SK-N-SH treated with all-trans-retinoic acid at 6 μM for 48 hours (cell line): ENCODE data around the gene AXIN1.

Experiments
- BACH2 ChIP-seq: fragments of 250-450 bp; sonication (Bioruptor Pico); IDR thresholded peaks from 2 replicates; pipeline ENCODE4 v1.9.0; 2021; ENCODE audit warnings: mild to moderate bottlenecking, borderline replicate concordance
- CSDC2 ChIP-seq: fragments of 250-450 bp; sonication (Bioruptor Pico); IDR thresholded peaks from 2 replicates; pipeline ENCODE4 v1.5.0; 2020; ENCODE audit warnings: mild to moderate bottlenecking, moderate library complexity
- GLIS3 ChIP-seq: fragments of 250-450 bp; sonication (Bioruptor Pico); IDR thresholded peaks from 2 replicates; pipeline ENCODE4 v1.5.0; 2020; ENCODE audit warnings: mild to moderate bottlenecking, moderate library complexity
- SNAI2 ChIP-seq: fragments of 250-450 bp; sonication (Bioruptor Pico); IDR thresholded peaks from 2 replicates; pipeline ENCODE4 v1.5.0; 2020; ENCODE audit warnings: mild to moderate bottlenecking, moderate library complexity
- TCF4 ChIP-seq: fragments of 250-450 bp; sonication (Bioruptor Pico); IDR thresholded peaks from 2 replicates; pipeline ENCODE4 v1.8.0; 2021; ENCODE audit warnings: mild to moderate bottlenecking, moderate library complexity, borderline replicate concordance
- TOX ChIP-seq: fragments of 250-450 bp; sonication (Bioruptor Pico); IDR thresholded peaks from 2 replicates; pipeline ENCODE4 v1.8.0; 2021; ENCODE audit warnings: mild to moderate bottlenecking, moderate library complexity, borderline replicate concordance
- ZC3H10 ChIP-seq: fragments of 250-450 bp; sonication (Bioruptor Pico); IDR thresholded peaks from 2 replicates; pipeline ENCODE4 v1.5.1; 2021; ENCODE audit warnings: mild to moderate bottlenecking, moderate library complexity
- ZFP3 ChIP-seq: fragments of 250-450 bp; sonication (Bioruptor Pico); IDR thresholded peaks from 2 replicates; pipeline ENCODE4 v1.5.0; 2020; ENCODE audit warnings: mild to moderate bottlenecking, moderate library complexity
- ZNF70 ChIP-seq: fragments of 450-650 bp; formaldehyde crosslinking; IDR thresholded peaks from 2 replicates; pipeline ENCODE4 v1.5.0; 2020; ENCODE audit warnings: mild to moderate bottlenecking, moderate library complexity
- ZNF8 ChIP-seq: fragments of 450-650 bp; formaldehyde crosslinking; IDR thresholded peaks from 2 replicates; pipeline ENCODE4 v1.5.0; 2020; ENCODE audit warnings: mild to moderate bottlenecking, moderate library complexity
- TF ChIP-seq, protein P1 (sequence below): fragments of 250-450 bp; sonication (Bioruptor Pico); IDR thresholded peaks from 2 replicates; pipeline ENCODE4 v1.5.1; 2021; ENCODE audit warnings: mild to moderate bottlenecking, moderate library complexity
- TF ChIP-seq, protein P2 (sequence below): fragments of 250-450 bp; sonication (Bioruptor Pico); IDR thresholded peaks from 2 replicates; pipeline ENCODE4 v1.8.0; 2020; ENCODE audit warnings: mild to moderate bottlenecking, moderate library complexity, borderline replicate concordance

Gene AXIN1

DNA sequence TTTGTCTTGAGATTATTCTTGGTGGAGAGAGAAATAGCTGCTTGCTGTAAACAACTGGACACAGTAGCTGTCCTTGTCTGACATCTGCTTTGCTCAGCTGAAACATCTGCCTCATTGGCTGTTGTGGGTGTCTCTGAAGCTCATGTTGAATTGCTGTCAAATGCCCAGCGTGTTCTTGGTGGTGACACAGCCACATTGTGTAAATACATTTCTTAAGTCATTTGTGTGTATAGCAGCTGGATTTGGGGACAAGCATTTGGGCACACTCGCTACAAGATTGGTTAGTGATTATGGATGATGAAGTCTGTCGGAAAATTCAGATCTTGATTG, 112.6 kb downstream of the AXIN1 start (continued):
- TF ChIP-seq, protein P1, sequence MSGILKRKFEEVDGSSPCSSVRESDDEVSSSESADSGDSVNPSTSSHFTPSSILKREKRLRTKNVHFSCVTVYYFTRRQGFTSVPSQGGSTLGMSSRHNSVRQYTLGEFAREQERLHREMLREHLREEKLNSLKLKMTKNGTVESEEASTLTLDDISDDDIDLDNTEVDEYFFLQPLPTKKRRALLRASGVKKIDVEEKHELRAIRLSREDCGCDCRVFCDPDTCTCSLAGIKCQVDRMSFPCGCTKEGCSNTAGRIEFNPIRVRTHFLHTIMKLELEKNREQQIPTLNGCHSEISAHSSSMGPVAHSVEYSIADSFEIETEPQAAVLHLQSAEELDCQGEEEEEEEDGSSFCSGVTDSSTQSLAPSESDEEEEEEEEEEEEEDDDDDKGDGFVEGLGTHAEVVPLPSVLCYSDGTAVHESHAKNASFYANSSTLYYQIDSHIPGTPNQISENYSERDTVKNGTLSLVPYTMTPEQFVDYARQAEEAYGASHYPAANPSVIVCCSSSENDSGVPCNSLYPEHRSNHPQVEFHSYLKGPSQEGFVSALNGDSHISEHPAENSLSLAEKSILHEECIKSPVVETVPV (CRISPR knock-in tag): no peak
- TF ChIP-seq TOX (no peak), ZNF8 (CRISPR knock-in tag) (no peak), ZC3H10 (CRISPR knock-in tag) (no peak), TCF4 (CRISPR knock-in tag) (no peak), CSDC2 (CRISPR knock-in tag) (no peak), ZFP3 (no peak), SNAI2 (CRISPR knock-in tag) (no peak), ZNF70 (no peak), BACH2 (no peak), GLIS3 (CRISPR knock-in tag) (no peak)
- TF ChIP-seq, protein P2, sequence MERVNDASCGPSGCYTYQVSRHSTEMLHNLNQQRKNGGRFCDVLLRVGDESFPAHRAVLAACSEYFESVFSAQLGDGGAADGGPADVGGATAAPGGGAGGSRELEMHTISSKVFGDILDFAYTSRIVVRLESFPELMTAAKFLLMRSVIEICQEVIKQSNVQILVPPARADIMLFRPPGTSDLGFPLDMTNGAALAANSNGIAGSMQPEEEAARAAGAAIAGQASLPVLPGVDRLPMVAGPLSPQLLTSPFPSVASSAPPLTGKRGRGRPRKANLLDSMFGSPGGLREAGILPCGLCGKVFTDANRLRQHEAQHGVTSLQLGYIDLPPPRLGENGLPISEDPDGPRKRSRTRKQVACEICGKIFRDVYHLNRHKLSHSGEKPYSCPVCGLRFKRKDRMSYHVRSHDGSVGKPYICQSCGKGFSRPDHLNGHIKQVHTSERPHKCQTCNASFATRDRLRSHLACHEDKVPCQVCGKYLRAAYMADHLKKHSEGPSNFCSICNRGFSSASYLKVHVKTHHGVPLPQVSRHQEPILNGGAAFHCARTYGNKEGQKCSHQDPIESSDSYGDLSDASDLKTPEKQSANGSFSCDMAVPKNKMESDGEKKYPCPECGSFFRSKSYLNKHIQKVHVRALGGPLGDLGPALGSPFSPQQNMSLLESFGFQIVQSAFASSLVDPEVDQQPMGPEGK (CRISPR knock-in tag): no peak
